GM18873 (cell line): ENCODE results near the gene WBP4.
"Not testable (repeated sequence)": the region's sequence is repeated elsewhere in the genome, so short reads cannot be mapped to it uniquely, and the experiment has no call there.

ENCODE experiments used
- ATAC-seq: cut with Tn5 transposase; IDR thresholded peaks from one replicate; pipeline ENCODE4 v1.9.1; 2021; ENCODE audit warnings: mild to moderate bottlenecking, moderate library complexity, moderate number of reproducible peaks; ENCODE audit not compliant: unreplicated experiment, low FRiP score

Gene WBP4

GRCh38 chr13:41061075-41061913 is at the start of gene WBP4:
Gene WBP4, plus strand, starts transcription at chr13:41061509. Its CDS starts 165 bp downstream, at chr13:41061674.
- ATAC-seq = peak; percentile 65

- ATAC-seq = no peak
Observed at GRCh38 chr13:41012536-41012935, 48.8 kb upstream of the WBP4 start.

GRCh38 chr13:41013835-41014234 is 47.5 kb upstream of the WBP4 start:
- no peak for ATAC-seq

GRCh38 chr13:41015920-41016319 is 45.4 kb upstream of the WBP4 start:
- ATAC-seq = no peak

- no peak for ATAC-seq
Observed at GRCh38 chr13:41017159-41017558, 44.1 kb upstream of the WBP4 start.

- no peak for ATAC-seq
Observed at GRCh38 chr13:41017817-41018601, 43.3 kb upstream of the WBP4 start.

GRCh38 chr13:41018602-41018948 is 42.7 kb upstream of the WBP4 start:
- no peak for ATAC-seq

- ATAC-seq = peak; percentile 87
Observed at GRCh38 chr13:41019011-41019487, 42.3 kb upstream of the WBP4 start, which contains the start of gene ELF1. Gene ELF1, minus strand, starts transcription at chr13:41019316. Its CDS starts 37,262 bp downstream, at chr13:40982054.

- ATAC-seq = no peak
Observed at GRCh38 chr13:41019578-41020347, 41.5 kb upstream of the WBP4 start.

GRCh38 chr13:41025518-41025917 is 35.8 kb upstream of the WBP4 start:
- ATAC-seq = no peak

- no peak for ATAC-seq
Observed at GRCh38 chr13:41026788-41027187, 34.5 kb upstream of the WBP4 start.

GRCh38 chr13:41028051-41028450 is 33.3 kb upstream of the WBP4 start:
- no peak for ATAC-seq

GRCh38 chr13:41029629-41030028 is 31.7 kb upstream of the WBP4 start:
- ATAC-seq = no peak

GRCh38 chr13:41032691-41033376 is 28.5 kb upstream of the WBP4 start:
- ATAC-seq = no peak

GRCh38 chr13:41034382-41034781 is 26.9 kb upstream of the WBP4 start:
- ATAC-seq = no peak

- no peak for ATAC-seq
Observed at GRCh38 chr13:41034881-41035280, 26.4 kb upstream of the WBP4 start.

GRCh38 chr13:41036557-41036956 is 24.8 kb upstream of the WBP4 start:
- not testable (repeated sequence) for ATAC-seq

- ATAC-seq = no peak
Observed at GRCh38 chr13:41039746-41040145, 21.6 kb upstream of the WBP4 start.

GRCh38 chr13:41040584-41041334 is 20.6 kb upstream of the WBP4 start:
- no peak for ATAC-seq
